H4 (cell line): ENCODE measurements around the gene RAP1GAP. TPM values are rescaled to one million over a fixed set of nuclear protein-coding genes. Genes with fewer than 3 reads are reported as not detected.
"Not testable (repeated sequence)": the region's sequence is repeated elsewhere in the genome, so short reads cannot be mapped to it uniquely, and the experiment has no call there.

ENCODE experiments used
- DNase-seq: peaks from one replicate; pipeline ENCODE4 v3.0.0-alpha.2; 2015; ENCODE audit warnings: low spot score
- total RNA-seq: library from RNA; depleted of rRNA; stranded (reverse); fragments of >200 nt; shearing (Covaris generic); gene quantifications from 2 replicates; pipeline ENCODE4 v1.2.3, GENCODE V29; 2014

Gene RAP1GAP
- total RNA-seq, 1 experiment from 2014 or later, result 2.0 TPM

- no peak for DNase-seq
Observed at GRCh38 chr1:21677168-21677567, 8.0 kb upstream of the RAP1GAP start.

- DNase-seq, result no peak
Observed at GRCh38 chr1:21674957-21675356, 5.8 kb upstream of the RAP1GAP start.

GRCh38 chr1:21673853-21674252 is 4.7 kb upstream of the RAP1GAP start:
- not testable (repeated sequence) for DNase-seq

- peak; percentile 57 for DNase-seq
Observed at GRCh38 chr1:21673277-21673780, 4.2 kb upstream of the RAP1GAP start.

- no peak for DNase-seq
Observed at GRCh38 chr1:21672478-21673276, 3.5 kb upstream of the RAP1GAP start.

GRCh38 chr1:21671915-21672314 is 2.8 kb upstream of the RAP1GAP start:
- DNase-seq, result no peak

- no peak for DNase-seq
Observed at GRCh38 chr1:21670956-21671902, 2.1 kb upstream of the RAP1GAP start.

GRCh38 chr1:21670059-21670881 is 1.1 kb upstream of the RAP1GAP start:
- no peak for DNase-seq

- no peak for DNase-seq
Observed at GRCh38 chr1:21668951-21669257, 253 bp downstream of the RAP1GAP start.

- DNase-seq, result no peak
Observed at GRCh38 chr1:21668232-21668950, 766 bp downstream of the RAP1GAP start.

GRCh38 chr1:21667348-21668231 is 1.6 kb downstream of the RAP1GAP start:
- DNase-seq, result no peak

- DNase-seq, result no peak
Observed at GRCh38 chr1:21666576-21667320, 2.4 kb downstream of the RAP1GAP start.

- DNase-seq, result no peak
Observed at GRCh38 chr1:21665711-21666575, 3.2 kb downstream of the RAP1GAP start.

GRCh38 chr1:21664806-21665588 is 4.2 kb downstream of the RAP1GAP start:
- DNase-seq, result no peak

- DNase-seq, result no peak
Observed at GRCh38 chr1:21663951-21664805, 5.0 kb downstream of the RAP1GAP start.

- DNase-seq, result no peak
Observed at GRCh38 chr1:21663248-21663950, 5.8 kb downstream of the RAP1GAP start.
